ENCODE results near the gene IQCE. TPM values are rescaled to one million over a fixed set of nuclear protein-coding genes. Genes with fewer than 3 reads are reported as not detected.

Gene IQCE
- total and polyA plus RNA-seq, 12 donors: 4.2 to 13.8 (median 9.3) TPM

DNA sequence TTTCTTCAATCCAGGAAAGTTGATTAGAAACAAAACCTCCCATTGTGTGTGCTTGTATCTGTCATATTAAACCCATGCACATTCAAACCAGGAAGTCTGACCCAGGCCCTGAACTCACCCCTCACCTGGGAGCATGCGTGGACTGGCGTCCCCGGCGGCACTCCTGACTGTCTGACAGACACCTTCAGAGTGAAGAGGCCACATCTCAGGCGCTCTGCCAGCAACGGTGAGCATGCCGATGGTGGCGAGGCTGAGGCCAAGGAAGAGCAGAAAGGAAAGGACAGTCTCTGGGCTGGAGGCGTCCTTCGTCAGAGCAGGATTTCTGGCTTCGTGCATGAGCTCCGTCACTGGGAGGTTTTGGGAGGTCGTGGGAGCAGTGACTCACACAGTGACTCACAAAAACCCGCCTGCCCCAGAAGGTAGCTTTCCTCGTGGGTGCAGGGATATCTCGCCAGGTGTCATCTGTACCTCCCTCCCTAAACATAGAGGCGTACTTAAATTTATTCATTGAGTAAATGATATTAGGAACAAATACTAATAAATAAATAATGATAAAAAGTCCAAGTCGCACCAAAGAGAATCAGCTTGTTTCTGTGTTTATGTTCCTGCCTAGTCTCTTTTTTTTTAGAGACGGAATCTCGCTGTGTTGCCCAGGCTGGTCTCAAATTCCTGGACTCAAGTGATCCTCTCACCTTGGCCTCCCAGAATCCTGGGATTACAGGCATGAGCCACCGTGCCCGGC lies 13.5 kb downstream of the IQCE start:
- no peaks in the 10 kb centered on the region for H3K9me3 ChIP-seq
- ATAC-seq (no peak), DNase-seq (no peak)
- no peak for TF ChIP-seq CTCF (IDR thresholded peaks at IDR 0.05)
- WGBS, 2 donors: 87 to 89% methylated on average over 22 of the region's 22 CpGs
- no peak overlapping the region for H3K27ac ChIP-seq
- H3K4me1 ChIP-seq: peaks cover 0 to 11% (median 6%) of the 10 kb centered on the region in 9 donors
- H3K27me3 ChIP-seq: no peaks in the 10 kb centered on the region
- peaks cover 0 to 51% (median 20%) of the 10 kb centered on the region in 9 donors for H3K36me3 ChIP-seq
- H3K4me3 ChIP-seq: no peak overlapping the region
- intact Hi-C loops (cut with DNase I): loop anchor here in 3 of 10 donors (5.0 to 10.0 kb wide), 3 partner anchors 93 to 110 kb away; no protein-coding TSS in a partner anchor

DNA sequence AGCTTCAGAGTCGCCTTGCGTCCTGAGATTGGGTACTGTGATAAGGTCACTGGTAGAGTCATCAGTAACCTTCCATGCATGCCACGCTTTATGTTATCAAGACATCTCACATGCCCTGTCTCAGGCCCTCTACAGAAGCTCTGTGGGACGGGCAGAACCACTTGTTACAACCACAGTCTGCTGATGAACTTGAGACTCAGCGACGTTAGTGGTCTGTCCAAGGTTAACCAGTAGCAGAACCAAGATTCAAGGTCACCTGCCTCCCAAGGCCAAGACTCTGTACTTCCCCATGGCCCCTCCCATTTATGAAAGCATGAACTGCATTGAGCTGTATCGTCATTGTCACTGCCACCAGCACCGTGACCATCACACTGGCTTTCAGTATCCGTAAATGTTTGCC lies 15.0 kb downstream of the IQCE start:
- ATAC-seq: peak in 1 of 8 donors; percentile 12
- H3K4me3 ChIP-seq: no peak overlapping the region
- peaks cover 0 to 58% (median 20%) of the 10 kb centered on the region in 9 donors for H3K36me3 ChIP-seq

GRCh38 chr7:2575046-2575732 lies 16.4 kb downstream of the IQCE start:
- DNase-seq (no peak), ATAC-seq (peak in 1 of 8 donors; percentile 33)
- intact Hi-C loops (cut with DNase I): loop anchor here in 1 of 10 donors (10.0 kb wide), 1 partner anchor 90 kb away; no protein-coding TSS in a partner anchor
- H3K27ac ChIP-seq: no peak overlapping the region
- no peaks in the 10 kb centered on the region for H3K9me3 ChIP-seq
- no peak overlapping the region for H3K4me3 ChIP-seq
- H3K36me3 ChIP-seq: peaks cover 0 to 63% (median 20%) of the 10 kb centered on the region in 9 donors
- no peaks in the 10 kb centered on the region for H3K4me1 ChIP-seq
- no peaks in the 10 kb centered on the region for H3K27me3 ChIP-seq
- WGBS, 2 donors: 87 to 88% methylated on average over 21 of the region's 21 CpGs
- TF ChIP-seq CTCF (IDR thresholded peaks at IDR 0.05): no peak

More for the DNA sequence above, 15.0 kb downstream of the IQCE start:
- intact Hi-C loops (cut with DNase I): loop anchor here in 3 of 10 donors (5.0 to 10.0 kb wide), 3 partner anchors 91 to 109 kb away; no protein-coding TSS in a partner anchor
- DNase-seq: no peak
- Histone ChIP-seq H3K27ac (no peak overlapping the region), H3K4me1 (no peaks in the 10 kb centered on the region), H3K9me3 (no peaks in the 10 kb centered on the region), H3K27me3 (no peaks in the 10 kb centered on the region)
- no peak for TF ChIP-seq CTCF (IDR thresholded peaks at IDR 0.05)
- WGBS, 2 donors: 91 to 93% methylated on average over 9 of the region's 9 CpGs

DNA sequence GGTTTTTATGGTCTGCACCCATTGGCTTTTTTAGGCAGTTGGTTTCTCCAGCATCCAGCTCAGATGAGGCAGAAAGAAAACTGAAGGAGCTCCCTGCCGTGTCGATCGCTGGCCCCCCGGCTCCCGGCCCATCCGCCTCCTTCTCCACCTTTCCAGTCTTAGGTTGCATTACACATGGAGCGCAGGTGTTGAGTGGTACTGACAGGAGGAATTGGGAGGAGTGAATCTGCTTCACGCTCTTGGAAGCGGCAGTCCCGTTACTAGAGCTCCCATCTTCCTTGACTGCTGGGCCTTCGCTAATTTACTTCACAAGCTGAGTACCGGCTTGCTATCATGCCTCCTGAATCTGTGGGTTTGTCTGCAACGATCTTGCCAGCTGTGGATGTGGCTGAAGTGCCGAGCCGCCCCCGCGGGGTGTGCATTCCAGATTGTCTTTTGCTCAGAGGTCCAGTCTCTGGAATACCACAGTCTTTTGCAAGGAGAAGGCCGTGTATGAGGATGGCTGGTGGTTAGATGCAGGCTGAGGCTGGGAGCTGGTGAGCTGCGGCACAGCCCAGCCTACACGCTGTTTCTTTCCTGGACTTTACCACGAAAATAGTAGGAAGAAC lies 17.1 kb downstream of the IQCE start:
- H3K27me3 ChIP-seq: no peaks in the 10 kb centered on the region
- 86 to 90% methylated on average over 21 of the region's 21 CpGs for WGBS, 2 donors
- no peaks in the 10 kb centered on the region for H3K9me3 ChIP-seq
- no peaks in the 10 kb centered on the region for H3K4me1 ChIP-seq
- intact Hi-C loops (cut with DNase I): loop anchor here in 1 of 10 donors (10.0 kb wide), 1 partner anchor 89 kb away; no protein-coding TSS in a partner anchor
- ATAC-seq (no peak), DNase-seq (no peak)
- TF ChIP-seq CTCF (IDR thresholded peaks at IDR 0.05): no peak
- no peak overlapping the region for H3K27ac ChIP-seq
- H3K4me3 ChIP-seq: no peak overlapping the region
- H3K36me3 ChIP-seq: peaks cover 0 to 68% (median 20%) of the 10 kb centered on the region in 9 donors
